HG03135 (cell line): ENCODE data around the gene ZNF581.

Experiments
- ATAC-seq: cut with Tn5 transposase; IDR thresholded peaks from one replicate; pipeline ENCODE4 v1.9.1; 2021; ENCODE audit warnings: mild to moderate bottlenecking, moderate library complexity; ENCODE audit not compliant: unreplicated experiment

ZNF581 gene

GRCh38 chr19:55611300-55611982 lies 32.0 kb upstream of the ZNF581 start:
- no peak for ATAC-seq

GRCh38 chr19:55611983-55612645 lies 31.3 kb upstream of the ZNF581 start:
- ATAC-seq: no peak

GRCh38 chr19:55613396-55613795 lies 30.1 kb upstream of the ZNF581 start:
- ATAC-seq: no peak

- ATAC-seq: no peak
Measured at GRCh38 chr19:55613930-55614710, 29.3 kb upstream of the ZNF581 start.

- no peak for ATAC-seq
Measured at GRCh38 chr19:55614711-55615542, 28.5 kb upstream of the ZNF581 start.

GRCh38 chr19:55615543-55616394 lies 27.7 kb upstream of the ZNF581 start:
- ATAC-seq: no peak

GRCh38 chr19:55616395-55616875 lies 27.0 kb upstream of the ZNF581 start:
- ATAC-seq: no peak

- ATAC-seq: no peak
Measured at GRCh38 chr19:55617426-55617825, 26.0 kb upstream of the ZNF581 start.

- no peak for ATAC-seq
Measured at GRCh38 chr19:55618426-55618825, 25.0 kb upstream of the ZNF581 start.

- ATAC-seq: no peak
Measured at GRCh38 chr19:55619286-55619685, 24.2 kb upstream of the ZNF581 start.

GRCh38 chr19:55620410-55621204 lies 22.8 kb upstream of the ZNF581 start:
- no peak for ATAC-seq

- ATAC-seq: no peak
Measured at GRCh38 chr19:55621205-55621672, 22.2 kb upstream of the ZNF581 start.

- no peak for ATAC-seq
Measured at GRCh38 chr19:55621673-55622231, 21.7 kb upstream of the ZNF581 start.

- no peak for ATAC-seq
Measured at GRCh38 chr19:55622242-55622969, 21.0 kb upstream of the ZNF581 start.

GRCh38 chr19:55623130-55623529 lies 20.3 kb upstream of the ZNF581 start:
- no peak for ATAC-seq

GRCh38 chr19:55623561-55623960 lies 19.9 kb upstream of the ZNF581 start:
- no peak for ATAC-seq

- ATAC-seq: no peak
Measured at GRCh38 chr19:55624109-55625003, 19.1 kb upstream of the ZNF581 start, which contains the start of gene ZNF784. Gene ZNF784, minus strand, starts transcription at chr19:55624566. Its CDS starts 5 bp downstream, at chr19:55624561.
